Bronchus fibroblast of lung (primary cell): Measurements from ENCODE around the gene GPX8. TPM values are rescaled to one million over a fixed set of nuclear protein-coding genes. Genes with fewer than 3 reads are reported as not detected.

ENCODE experiments used
- total RNA-seq: library from RNA; depleted of rRNA; stranded (reverse); fragments of >200 nt; gene quantifications from 2 replicates; pipeline ENCODE4 v1.2.3, GENCODE V29; 2015

Gene GPX8, protein sequence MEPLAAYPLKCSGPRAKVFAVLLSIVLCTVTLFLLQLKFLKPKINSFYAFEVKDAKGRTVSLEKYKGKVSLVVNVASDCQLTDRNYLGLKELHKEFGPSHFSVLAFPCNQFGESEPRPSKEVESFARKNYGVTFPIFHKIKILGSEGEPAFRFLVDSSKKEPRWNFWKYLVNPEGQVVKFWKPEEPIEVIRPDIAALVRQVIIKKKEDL
- total RNA-seq, result 137 and 151 TPM in 2 replicates

DNA sequence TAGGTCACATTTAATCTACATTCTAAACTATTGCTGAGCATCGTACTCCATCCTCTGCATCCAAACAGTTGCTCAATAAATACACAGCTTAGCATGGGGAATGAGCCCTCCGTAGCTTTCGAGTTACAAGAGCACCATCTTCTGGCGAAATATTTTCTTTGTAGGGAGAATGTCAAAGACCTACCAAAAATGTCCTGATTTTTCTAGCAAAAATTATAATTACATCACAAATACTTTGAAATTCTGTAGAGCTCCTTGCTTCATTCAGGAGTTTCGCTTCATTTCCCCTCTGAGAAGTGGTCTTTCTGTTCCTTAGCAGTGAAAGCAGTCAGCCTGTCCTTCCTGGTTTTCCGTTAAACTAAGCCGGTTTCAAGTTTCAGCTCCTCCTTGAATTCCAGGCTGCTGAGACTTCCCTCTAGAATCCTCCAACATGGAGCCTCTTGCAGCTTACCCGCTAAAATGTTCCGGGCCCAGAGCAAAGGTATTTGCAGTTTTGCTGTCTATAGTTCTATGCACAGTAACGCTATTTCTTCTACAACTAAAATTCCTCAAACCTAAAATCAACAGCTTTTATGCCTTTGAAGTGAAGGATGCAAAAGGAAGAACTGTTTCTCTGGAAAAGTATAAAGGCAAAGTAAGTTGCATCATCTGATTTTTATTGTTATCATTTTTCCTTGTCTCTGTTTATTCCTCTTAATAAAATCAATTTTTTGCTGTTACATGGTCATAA, at the start of gene GPX8:
Gene GPX8, plus strand, starts transcription at position 409 of the 730 bp plus-strand sequence. Its CDS starts 22 bp downstream, at position 431.

DNA sequence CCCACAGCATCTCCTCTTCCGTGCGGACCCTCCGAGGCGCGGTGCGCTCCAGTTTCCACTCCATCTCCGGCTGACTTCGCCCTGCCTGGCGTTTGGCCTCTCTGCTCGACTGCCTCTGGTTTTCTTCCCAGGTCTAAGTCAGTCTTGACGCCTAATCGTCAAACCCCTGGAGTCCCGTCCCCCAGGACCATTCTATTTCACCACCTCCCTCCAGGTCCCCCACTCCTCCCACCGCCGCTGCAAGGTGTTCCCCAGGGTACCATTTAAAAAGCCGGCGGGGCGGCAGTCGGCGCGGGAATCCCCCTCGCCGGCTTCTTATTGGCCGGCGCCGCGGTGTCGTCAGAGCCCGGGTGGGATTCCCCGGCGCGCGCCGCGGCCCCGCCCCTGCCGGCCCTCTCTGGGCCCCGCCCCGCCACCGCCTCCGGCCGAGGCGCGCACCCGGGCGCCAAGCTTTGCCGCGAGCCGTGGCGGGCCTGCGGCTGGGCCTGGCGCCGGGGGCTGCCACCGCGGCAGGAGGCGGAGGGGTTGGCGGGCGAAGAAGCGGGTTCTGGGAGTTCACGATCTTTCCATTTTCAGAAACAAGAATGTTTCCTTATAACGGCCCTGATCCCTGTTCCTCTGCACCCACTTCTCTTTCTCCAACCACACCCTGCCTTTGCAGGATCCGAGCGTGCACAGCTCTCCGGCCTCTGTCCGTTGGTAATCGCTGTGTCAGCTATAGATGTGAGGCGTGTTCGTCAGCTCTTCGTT, 13.1 kb downstream of the GPX8 start, which contains the start of gene CDC20B:
Gene CDC20B, minus strand, starts transcription at position 241 of the 750 bp plus-strand sequence. Its CDS starts 177 bp downstream, at position 64.

Other genes with a start within 250 kb of the GPX8 start
- 1.0 and 2.5 TPM in 2 replicates for gene ESM1, start 174.6 kb upstream of the GPX8 start, total RNA-seq
- gene GZMK, start 135.9 kb upstream of the GPX8 start, total RNA-seq, result not detected in 2 replicates
- gene GZMA, start 57.5 kb upstream of the GPX8 start, total RNA-seq, result not detected in 2 replicates
- gene CDC20B, start 13.0 kb downstream of the GPX8 start, total RNA-seq, result not detected in 2 replicates
- not detected in 2 replicates for gene MCIDAS, start 67.1 kb downstream of the GPX8 start, total RNA-seq
- gene CCNO, start 73.4 kb downstream of the GPX8 start, total RNA-seq, result 0.15 TPM in 1 of 2 replicates, not detected in the other
- gene DHX29, start 147.5 kb downstream of the GPX8 start, total RNA-seq, result 20.7 and 25.4 TPM in 2 replicates
- gene MTREX, start 147.8 kb downstream of the GPX8 start, total RNA-seq, result 45.0 and 73.5 TPM in 2 replicates